ENCODE results near the gene IFNG-AS1. TPM values are rescaled to one million over a fixed set of nuclear protein-coding genes. Genes with fewer than 3 reads are reported as not detected.

The IFNG-AS1 gene
- total RNA-seq, 1 experiment from 2014 or later, result not detected

DNA sequence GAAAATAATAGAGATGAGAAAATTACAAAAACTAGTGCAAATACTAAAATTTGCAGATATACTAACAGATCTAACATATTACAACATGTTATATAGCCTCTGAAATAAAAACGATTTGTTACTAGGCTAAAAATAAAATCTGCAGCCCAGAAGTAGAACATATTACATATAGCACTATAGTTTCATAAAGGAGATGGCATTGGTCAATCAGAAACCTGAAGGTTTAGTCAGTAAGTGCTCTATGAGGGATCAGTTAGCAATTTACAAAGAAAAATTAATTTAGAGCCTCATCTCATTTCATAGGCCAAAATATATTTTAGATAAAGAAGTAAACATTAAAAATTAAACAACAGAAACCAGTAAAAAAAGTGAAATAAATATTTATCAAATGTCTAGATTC lies 41.0 kb downstream of the IFNG-AS1 start:
- ChIA-PET POLR2A (ENCODE audit: low non-redundant PET) (no interaction called here), CTCF (no interaction called here)
- intact Hi-C loops (cut with micrococcal nuclease; ENCODE audit: unreplicated experiment), result no loop called here
- H3K27ac ChIP-seq (ENCODE audit: low read depth, low read length, poor library complexity, severe bottlenecking), result no peak overlapping the region
- DNase-seq (ENCODE audit: low spot score), result no peak
- H3K4me1 ChIP-seq (ENCODE audit: insufficient read depth, low read length, poor library complexity, severe bottlenecking), result no peaks in the 10 kb centered on the region
- no peaks in the 10 kb centered on the region for H3K9me3 ChIP-seq (ENCODE audit: low read depth, low read length, poor library complexity, severe bottlenecking)
- no TSS peak for BruUV-seq (replicated peaks)
- no peaks in the 10 kb centered on the region for H3K36me3 ChIP-seq (ENCODE audit: insufficient read depth, low read length, poor library complexity, severe bottlenecking)
- H3K4me3 ChIP-seq (ENCODE audit: low read depth, low read length, poor library complexity, severe bottlenecking), result no peak overlapping the region
- TF ChIP-seq EZH2 (IDR thresholded peaks at IDR 0.05; ENCODE audit: borderline replicate concordance, low read depth, low read length, poor library complexity, severe bottlenecking), result no peak
- TF ChIP-seq, protein P1, sequence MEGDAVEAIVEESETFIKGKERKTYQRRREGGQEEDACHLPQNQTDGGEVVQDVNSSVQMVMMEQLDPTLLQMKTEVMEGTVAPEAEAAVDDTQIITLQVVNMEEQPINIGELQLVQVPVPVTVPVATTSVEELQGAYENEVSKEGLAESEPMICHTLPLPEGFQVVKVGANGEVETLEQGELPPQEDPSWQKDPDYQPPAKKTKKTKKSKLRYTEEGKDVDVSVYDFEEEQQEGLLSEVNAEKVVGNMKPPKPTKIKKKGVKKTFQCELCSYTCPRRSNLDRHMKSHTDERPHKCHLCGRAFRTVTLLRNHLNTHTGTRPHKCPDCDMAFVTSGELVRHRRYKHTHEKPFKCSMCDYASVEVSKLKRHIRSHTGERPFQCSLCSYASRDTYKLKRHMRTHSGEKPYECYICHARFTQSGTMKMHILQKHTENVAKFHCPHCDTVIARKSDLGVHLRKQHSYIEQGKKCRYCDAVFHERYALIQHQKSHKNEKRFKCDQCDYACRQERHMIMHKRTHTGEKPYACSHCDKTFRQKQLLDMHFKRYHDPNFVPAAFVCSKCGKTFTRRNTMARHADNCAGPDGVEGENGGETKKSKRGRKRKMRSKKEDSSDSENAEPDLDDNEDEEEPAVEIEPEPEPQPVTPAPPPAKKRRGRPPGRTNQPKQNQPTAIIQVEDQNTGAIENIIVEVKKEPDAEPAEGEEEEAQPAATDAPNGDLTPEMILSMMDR (conservative IDR thresholded peaks at IDR 0.05; ENCODE audit: low read depth, low read length), result no peak
- H3K27me3 ChIP-seq (replicated peaks; ENCODE audit: insufficient read depth, low read depth, low read length, poor library complexity), result no peaks in the 10 kb centered on the region

DNA sequence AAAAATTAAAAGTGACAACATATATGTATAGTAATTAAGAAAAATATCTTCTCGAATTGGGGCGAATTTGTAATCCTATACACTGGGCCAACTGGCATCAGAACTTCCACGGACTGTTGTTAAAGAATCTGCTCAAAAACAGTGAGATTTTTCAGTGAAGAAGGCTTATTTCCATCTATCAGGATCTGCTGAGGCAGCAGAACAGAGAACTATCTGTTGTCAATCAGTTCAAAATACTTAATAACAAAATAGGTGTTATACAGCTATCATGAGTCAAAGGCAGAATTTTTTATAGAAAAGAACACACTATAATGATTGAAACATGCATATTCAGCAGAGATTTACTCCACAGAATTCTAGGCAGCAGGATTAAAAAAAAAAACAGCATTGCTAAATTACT lies 41.9 kb downstream of the IFNG-AS1 start:
- no peaks in the 10 kb centered on the region for H3K36me3 ChIP-seq (ENCODE audit: insufficient read depth, low read length, poor library complexity, severe bottlenecking)
- TF ChIP-seq, protein P1 (conservative IDR thresholded peaks at IDR 0.05; ENCODE audit: low read depth, low read length), result no peak
- no peak for TF ChIP-seq EZH2 (IDR thresholded peaks at IDR 0.05; ENCODE audit: borderline replicate concordance, low read depth, low read length, poor library complexity, severe bottlenecking)
- H3K9me3 ChIP-seq (ENCODE audit: low read depth, low read length, poor library complexity, severe bottlenecking), result no peaks in the 10 kb centered on the region
- BruUV-seq (replicated peaks), result no TSS peak
- no peak overlapping the region for H3K27ac ChIP-seq (ENCODE audit: low read depth, low read length, poor library complexity, severe bottlenecking)
- no peak overlapping the region for H3K4me3 ChIP-seq (ENCODE audit: low read depth, low read length, poor library complexity, severe bottlenecking)
- CTCF ChIA-PET, result no interaction called here
- no peaks in the 10 kb centered on the region for H3K27me3 ChIP-seq (replicated peaks; ENCODE audit: insufficient read depth, low read depth, low read length, poor library complexity)
- no peaks in the 10 kb centered on the region for H3K4me1 ChIP-seq (ENCODE audit: insufficient read depth, low read length, poor library complexity, severe bottlenecking)
- POLR2A ChIA-PET (ENCODE audit: low non-redundant PET), result no interaction called here
- no peak for DNase-seq (ENCODE audit: low spot score)
- intact Hi-C loops (cut with micrococcal nuclease; ENCODE audit: unreplicated experiment), result no loop called here

DNA sequence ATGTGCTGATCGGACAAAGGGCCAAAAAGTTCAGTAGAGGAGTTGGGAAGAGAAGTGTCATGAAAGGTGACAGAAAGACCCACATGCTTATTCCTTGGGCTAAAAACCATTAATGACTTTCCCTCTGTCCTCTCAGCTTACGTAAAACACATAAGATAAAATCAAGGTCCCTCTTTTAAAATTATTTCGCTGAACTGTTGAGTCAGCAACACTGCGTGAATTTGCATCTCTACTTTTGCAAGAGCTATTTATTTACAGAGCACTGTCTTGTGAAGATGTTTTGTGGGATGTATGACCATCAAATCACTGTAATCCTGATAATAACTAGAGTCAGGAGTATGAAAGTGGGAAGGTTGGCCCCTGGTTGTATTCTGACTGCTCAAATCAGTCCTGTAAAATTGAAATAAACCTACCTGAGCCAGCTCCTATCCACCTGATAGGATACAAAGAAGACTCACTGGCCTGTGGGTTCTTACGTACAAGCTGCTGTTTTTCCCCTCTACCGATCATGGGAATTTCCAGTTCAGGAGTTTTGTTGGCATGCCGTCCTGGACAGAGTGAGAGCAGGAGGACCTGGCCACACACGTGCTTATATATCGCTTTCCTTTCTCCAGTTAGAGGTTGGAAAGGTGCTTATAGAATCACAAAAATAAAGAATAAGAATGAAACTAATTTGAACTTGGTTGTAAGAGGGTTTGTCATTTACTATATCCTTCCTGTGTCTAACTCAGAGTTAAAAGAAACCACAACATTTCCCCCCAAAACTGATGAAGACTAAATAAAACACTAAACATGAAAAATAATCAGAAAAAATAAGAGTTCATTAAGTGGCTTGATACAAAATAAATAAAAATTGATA lies 42.9 kb downstream of the IFNG-AS1 start:
- CTCF ChIA-PET, result no interaction called here
- no peak overlapping the region for H3K27ac ChIP-seq (ENCODE audit: low read depth, low read length, poor library complexity, severe bottlenecking)

More for the DNA sequence above, 42.9 kb downstream of the IFNG-AS1 start:
- intact Hi-C loops (cut with micrococcal nuclease; ENCODE audit: unreplicated experiment), result no loop called here
- Histone ChIP-seq H3K9me3 (ENCODE audit: low read depth, low read length, poor library complexity, severe bottlenecking) (no peaks in the 10 kb centered on the region), H3K4me1 (ENCODE audit: insufficient read depth, low read length, poor library complexity, severe bottlenecking) (no peaks in the 10 kb centered on the region), H3K36me3 (ENCODE audit: insufficient read depth, low read length, poor library complexity, severe bottlenecking) (no peaks in the 10 kb centered on the region), H3K27me3 (replicated peaks; ENCODE audit: insufficient read depth, low read depth, low read length, poor library complexity) (no peaks in the 10 kb centered on the region), H3K4me3 (ENCODE audit: low read depth, low read length, poor library complexity, severe bottlenecking) (no peak overlapping the region)
- DNase-seq (ENCODE audit: low spot score), result no peak
- POLR2A ChIA-PET (ENCODE audit: low non-redundant PET), result no interaction called here
- TF ChIP-seq, protein P1 (conservative IDR thresholded peaks at IDR 0.05; ENCODE audit: low read depth, low read length), result no peak
- TF ChIP-seq EZH2 (IDR thresholded peaks at IDR 0.05; ENCODE audit: borderline replicate concordance, low read depth, low read length, poor library complexity, severe bottlenecking), result no peak
- no TSS peak for BruUV-seq (replicated peaks)
